K562 (cell line): ENCODE data around the gene WDR46. TPM values are rescaled to one million over a fixed set of nuclear protein-coding genes. Genes with fewer than 3 reads are reported as not detected.
A peak's percentile ranks its signal among the peaks of the same experiment; 100 is the strongest.

ENCODE experiments used
- DIDO1 ChIP-seq: fragments of 450-650 bp; IDR thresholded peaks from 2 replicates; pipeline ENCODE4 v1.6.1; 2016; ENCODE audit warnings: low read depth, missing biosample characterization, missing genetic modification characterization
- FOXJ2 ChIP-seq: fragments of 200-800 bp; sonication (Bioruptor generic); IDR thresholded peaks from 2 replicates; pipeline ENCODE4 v1.6.1; 2016; ENCODE audit warnings: missing genetic modification characterization, missing compliant biosample characterization
- HDAC8 ChIP-seq: fragments of 450-650 bp; IDR thresholded peaks from 2 replicates; pipeline ENCODE4 v1.6.1; 2016; ENCODE audit warnings: mild to moderate bottlenecking, missing genetic modification characterization, moderate library complexity, missing compliant biosample characterization
- KDM1A ChIP-seq, 2 experiments: fragments of 450-650 bp; IDR thresholded peaks; 2 replicates each; pipeline ENCODE4 v1.6.1; 2016; ENCODE audit warnings: mild to moderate bottlenecking in 2 of 2
- LEF1 ChIP-seq: fragments of 450-650 bp; IDR thresholded peaks from 2 replicates; pipeline ENCODE4 v1.6.1; 2016; ENCODE audit warnings: mild to moderate bottlenecking
- RFX5 ChIP-seq: IDR thresholded peaks from 2 replicates; pipeline ENCODE4 v1.6.1; 2011; ENCODE audit warnings: low read depth, mild to moderate bottlenecking, improper control_type of control experiment, low read length
- SMAD4 ChIP-seq: fragments of 250-450 bp; sonication (Bioruptor Pico); conservative IDR thresholded peaks from 2 replicates; pipeline ENCODE4 v1.8.0; 2021; ENCODE audit warnings: inconsistent platforms, mild to moderate bottlenecking, moderate library complexity
- STAT5A ChIP-seq: IDR thresholded peaks from 2 replicates; pipeline ENCODE4 v1.6.1; 2012; ENCODE audit warnings: low read length, inconsistent platforms, borderline replicate concordance
- TAF1 ChIP-seq: IDR thresholded peaks from 2 replicates; pipeline ENCODE4 v1.6.1; 2011; ENCODE audit warnings: mild to moderate bottlenecking, low read length, moderate library complexity; ENCODE audit not compliant: insufficient read depth, control insufficient read depth, severe bottlenecking; ENCODE audit errors: extremely low read depth
- ZBTB8A ChIP-seq: fragments of 450-650 bp; IDR thresholded peaks from 2 replicates; pipeline ENCODE4 v1.6.1; 2018; ENCODE audit warnings: mild to moderate bottlenecking, moderate library complexity; ENCODE audit not compliant: partially characterized antibody
- ZNF699 ChIP-seq: fragments of 250-450 bp; sonication (Bioruptor Pico); IDR thresholded peaks from 2 replicates; pipeline ENCODE4 v1.8.0; 2021; ENCODE audit warnings: mild to moderate bottlenecking, moderate library complexity; ENCODE audit not compliant: insufficient replicate concordance
- polyA plus RNA-seq, 8 experiments: library from polyadenylated mRNA; depleted of rRNA in 4 of 8; stranded (reverse) in 5 of 8; unstranded in 3 of 8; fragments of >200 nt; fragmentation: Nextera tagmentation in 2 of 8; fragmentation: Illumina TruSeq in 1 of 8; extraction: Ambion mirVana in 2 of 8; extraction: Trizol in 1 of 8; gene quantifications; 2 replicates each; pipeline versions ENCODE4 v1.2.1 to v1.2.3, GENCODE V29; 2011 to 2014; ENCODE audit warnings: inconsistent platforms in 1 of 8, missing spikeins in 1 of 8
- total RNA-seq, 7 experiments: library from RNA; depleted of rRNA in 6 of 7; stranded (reverse); fragments of >200 nt in 6 of 7; fragmentation: Illumina TruSeq in 2 of 7; extraction: Trizol in 2 of 7; gene quantifications; 2 replicates each; pipeline versions ENCODE4 v1.2.1 to v1.2.3, GENCODE V29; 2011 to 2021; ENCODE audit warnings: low replicate concordance in 1 of 7
- TF ChIP-seq, protein P1 (sequence below), 3 experiments: fragments of 200-800 bp in 1 of 3; fragments of 250-450 bp in 1 of 3; fragments of 450-650 bp in 1 of 3; sonication (Bioruptor Pico) in 1 of 3; sonication (Bioruptor generic) in 1 of 3; formaldehyde crosslinking in 1 of 3; IDR thresholded peaks; 2 replicates each; pipeline versions ENCODE4 v1.6.1 to v1.8.0; 2016 to 2022; ENCODE audit warnings: mild to moderate bottlenecking in 2 of 3, missing genetic modification characterization in 2 of 3, missing compliant biosample characterization in 1 of 3, moderate library complexity in 1 of 3
- TF ChIP-seq, protein P2 (sequence below): fragments of 450-650 bp; IDR thresholded peaks from 2 replicates; pipeline ENCODE4 v1.6.1; 2016; ENCODE audit warnings: borderline replicate concordance
- TF ChIP-seq, protein P3 (sequence below): sonication (generic); formaldehyde crosslinking; IDR thresholded peaks from 2 replicates; pipeline ENCODE4 v1.8.0; 2022; ENCODE audit warnings: mild to moderate bottlenecking, missing genetic modification reagents, borderline replicate concordance
- TF ChIP-seq, protein P4 (sequence below): sonication (generic); formaldehyde crosslinking; IDR thresholded peaks from 2 replicates; pipeline ENCODE4 v1.5.0; 2020; ENCODE audit warnings: missing genetic modification reagents
- TF ChIP-seq, protein P5 (sequence below): fragments of 250-450 bp; sonication (Bioruptor Pico); IDR thresholded peaks from 2 replicates; pipeline ENCODE4 v1.4.0; 2020; ENCODE audit warnings: borderline replicate concordance

Gene WDR46
- total and polyA plus RNA-seq, 9 of the 15 experiments (the other 6 are each of a cell fraction or from before 2014, with no cell fraction given), result 8.9 to 146 (median 93.1) TPM

DNA sequence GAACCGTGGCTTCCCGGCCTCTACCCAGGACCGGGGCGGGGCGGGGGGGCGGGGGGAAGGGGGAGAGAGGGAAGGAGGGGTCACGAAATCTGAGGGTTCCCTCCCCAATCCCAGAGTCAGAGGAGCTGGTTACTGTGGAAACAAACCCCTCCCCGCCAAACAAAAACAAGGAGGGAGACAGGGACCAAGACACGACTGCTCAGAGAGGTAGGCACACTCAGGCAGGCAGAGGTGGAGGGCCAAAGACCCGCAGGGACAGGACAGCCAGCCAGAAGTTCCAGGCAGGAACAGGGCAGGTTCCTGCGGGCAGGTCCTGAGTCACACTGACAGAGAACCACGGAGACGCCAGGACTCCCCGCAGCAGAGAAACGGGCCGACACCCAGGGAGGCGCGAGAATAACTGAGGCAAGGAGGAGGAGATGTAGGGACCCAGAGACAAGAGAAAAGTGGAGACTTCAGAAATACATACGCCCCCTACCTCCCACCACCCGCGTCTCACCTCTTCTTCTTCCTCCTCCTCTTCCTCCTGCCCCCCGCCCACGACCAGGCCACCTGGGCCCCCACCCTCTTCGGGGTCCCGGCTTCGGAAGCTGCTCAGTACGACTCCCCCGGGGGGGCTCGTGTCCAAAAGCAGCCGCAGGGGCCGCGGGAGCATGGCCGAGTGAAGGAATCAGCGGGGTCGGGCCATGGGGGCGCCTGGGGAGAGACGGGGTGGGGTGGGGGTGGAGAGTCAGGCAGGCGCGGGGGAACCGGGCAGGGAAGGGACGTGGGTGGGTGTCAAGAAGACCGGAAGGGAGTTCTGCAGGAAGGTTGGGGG, 9.1 kb upstream of the WDR46 start (continued):
- TF ChIP-seq, protein P1, sequence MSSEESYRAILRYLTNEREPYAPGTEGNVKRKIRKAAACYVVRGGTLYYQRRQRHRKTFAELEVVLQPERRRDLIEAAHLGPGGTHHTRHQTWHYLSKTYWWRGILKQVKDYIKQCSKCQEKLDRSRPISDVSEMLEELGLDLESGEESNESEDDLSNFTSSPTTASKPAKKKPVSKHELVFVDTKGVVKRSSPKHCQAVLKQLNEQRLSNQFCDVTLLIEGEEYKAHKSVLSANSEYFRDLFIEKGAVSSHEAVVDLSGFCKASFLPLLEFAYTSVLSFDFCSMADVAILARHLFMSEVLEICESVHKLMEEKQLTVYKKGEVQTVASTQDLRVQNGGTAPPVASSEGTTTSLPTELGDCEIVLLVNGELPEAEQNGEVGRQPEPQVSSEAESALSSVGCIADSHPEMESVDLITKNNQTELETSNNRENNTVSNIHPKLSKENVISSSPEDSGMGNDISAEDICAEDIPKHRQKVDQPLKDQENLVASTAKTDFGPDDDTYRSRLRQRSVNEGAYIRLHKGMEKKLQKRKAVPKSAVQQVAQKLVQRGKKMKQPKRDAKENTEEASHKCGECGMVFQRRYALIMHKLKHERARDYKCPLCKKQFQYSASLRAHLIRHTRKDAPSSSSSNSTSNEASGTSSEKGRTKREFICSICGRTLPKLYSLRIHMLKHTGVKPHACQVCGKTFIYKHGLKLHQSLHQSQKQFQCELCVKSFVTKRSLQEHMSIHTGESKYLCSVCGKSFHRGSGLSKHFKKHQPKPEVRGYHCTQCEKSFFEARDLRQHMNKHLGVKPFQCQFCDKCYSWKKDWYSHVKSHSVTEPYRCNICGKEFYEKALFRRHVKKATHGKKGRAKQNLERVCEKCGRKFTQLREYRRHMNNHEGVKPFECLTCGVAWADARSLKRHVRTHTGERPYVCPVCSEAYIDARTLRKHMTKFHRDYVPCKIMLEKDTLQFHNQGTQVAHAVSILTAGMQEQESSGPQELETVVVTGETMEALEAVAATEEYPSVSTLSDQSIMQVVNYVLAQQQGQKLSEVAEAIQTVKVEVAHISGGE (CRISPR knock-in tag; IDR thresholded peaks at IDR 0.05), result no peak
- TF ChIP-seq, protein P2, sequence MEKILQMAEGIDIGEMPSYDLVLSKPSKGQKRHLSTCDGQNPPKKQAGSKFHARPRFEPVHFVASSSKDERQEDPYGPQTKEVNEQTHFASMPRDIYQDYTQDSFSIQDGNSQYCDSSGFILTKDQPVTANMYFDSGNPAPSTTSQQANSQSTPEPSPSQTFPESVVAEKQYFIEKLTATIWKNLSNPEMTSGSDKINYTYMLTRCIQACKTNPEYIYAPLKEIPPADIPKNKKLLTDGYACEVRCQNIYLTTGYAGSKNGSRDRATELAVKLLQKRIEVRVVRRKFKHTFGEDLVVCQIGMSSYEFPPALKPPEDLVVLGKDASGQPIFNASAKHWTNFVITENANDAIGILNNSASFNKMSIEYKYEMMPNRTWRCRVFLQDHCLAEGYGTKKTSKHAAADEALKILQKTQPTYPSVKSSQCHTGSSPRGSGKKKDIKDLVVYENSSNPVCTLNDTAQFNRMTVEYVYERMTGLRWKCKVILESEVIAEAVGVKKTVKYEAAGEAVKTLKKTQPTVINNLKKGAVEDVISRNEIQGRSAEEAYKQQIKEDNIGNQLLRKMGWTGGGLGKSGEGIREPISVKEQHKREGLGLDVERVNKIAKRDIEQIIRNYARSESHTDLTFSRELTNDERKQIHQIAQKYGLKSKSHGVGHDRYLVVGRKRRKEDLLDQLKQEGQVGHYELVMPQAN, result peak; percentile 92
- peak; percentile 33 for TF ChIP-seq SMAD4 (CRISPR knock-in tag)
- no peak for TF ChIP-seq DIDO1 (tag)
- TF ChIP-seq ZBTB8A, result no peak
- TF ChIP-seq STAT5A, result no peak
- TF ChIP-seq, protein P3, sequence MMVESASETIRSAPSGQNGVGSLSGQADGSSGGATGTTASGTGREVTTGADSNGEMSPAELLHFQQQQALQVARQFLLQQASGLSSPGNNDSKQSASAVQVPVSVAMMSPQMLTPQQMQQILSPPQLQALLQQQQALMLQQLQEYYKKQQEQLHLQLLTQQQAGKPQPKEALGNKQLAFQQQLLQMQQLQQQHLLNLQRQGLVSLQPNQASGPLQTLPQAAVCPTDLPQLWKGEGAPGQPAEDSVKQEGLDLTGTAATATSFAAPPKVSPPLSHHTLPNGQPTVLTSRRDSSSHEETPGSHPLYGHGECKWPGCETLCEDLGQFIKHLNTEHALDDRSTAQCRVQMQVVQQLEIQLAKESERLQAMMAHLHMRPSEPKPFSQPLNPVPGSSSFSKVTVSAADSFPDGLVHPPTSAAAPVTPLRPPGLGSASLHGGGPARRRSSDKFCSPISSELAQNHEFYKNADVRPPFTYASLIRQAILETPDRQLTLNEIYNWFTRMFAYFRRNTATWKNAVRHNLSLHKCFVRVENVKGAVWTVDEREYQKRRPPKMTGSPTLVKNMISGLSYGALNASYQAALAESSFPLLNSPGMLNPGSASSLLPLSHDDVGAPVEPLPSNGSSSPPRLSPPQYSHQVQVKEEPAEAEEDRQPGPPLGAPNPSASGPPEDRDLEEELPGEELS (CRISPR knock-in tag), result no peak
- TF ChIP-seq, protein P4, sequence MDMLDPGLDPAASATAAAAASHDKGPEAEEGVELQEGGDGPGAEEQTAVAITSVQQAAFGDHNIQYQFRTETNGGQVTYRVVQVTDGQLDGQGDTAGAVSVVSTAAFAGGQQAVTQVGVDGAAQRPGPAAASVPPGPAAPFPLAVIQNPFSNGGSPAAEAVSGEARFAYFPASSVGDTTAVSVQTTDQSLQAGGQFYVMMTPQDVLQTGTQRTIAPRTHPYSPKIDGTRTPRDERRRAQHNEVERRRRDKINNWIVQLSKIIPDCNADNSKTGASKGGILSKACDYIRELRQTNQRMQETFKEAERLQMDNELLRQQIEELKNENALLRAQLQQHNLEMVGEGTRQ (CRISPR knock-in tag), result no peak
- peak; percentile 45 for TF ChIP-seq TAF1
- TF ChIP-seq RFX5, result no peak
- no peak for TF ChIP-seq KDM1A (IDR thresholded peaks at IDR 0.05)
- TF ChIP-seq, protein P5, sequence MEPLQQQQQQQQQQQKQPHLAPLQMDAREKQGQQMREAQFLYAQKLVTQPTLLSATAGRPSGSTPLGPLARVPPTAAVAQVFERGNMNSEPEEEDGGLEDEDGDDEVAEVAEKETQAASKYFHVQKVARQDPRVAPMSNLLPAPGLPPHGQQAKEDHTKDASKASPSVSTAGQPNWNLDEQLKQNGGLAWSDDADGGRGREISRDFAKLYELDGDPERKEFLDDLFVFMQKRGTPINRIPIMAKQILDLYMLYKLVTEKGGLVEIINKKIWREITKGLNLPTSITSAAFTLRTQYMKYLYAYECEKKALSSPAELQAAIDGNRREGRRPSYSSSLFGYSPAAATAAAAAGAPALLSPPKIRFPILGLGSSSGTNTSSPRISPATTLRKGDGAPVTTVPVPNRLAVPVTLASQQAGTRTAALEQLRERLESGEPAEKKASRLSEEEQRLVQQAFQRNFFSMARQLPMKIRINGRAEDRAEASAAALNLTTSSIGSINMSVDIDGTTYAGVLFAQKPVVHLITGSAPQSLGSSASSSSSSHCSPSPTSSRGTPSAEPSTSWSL (CRISPR knock-in tag), result no peak
- peak; percentile 57; the same call in 1 of the 2 replicates for TF ChIP-seq LEF1
- TF ChIP-seq HDAC8 (tag), result no peak
- no peak for TF ChIP-seq ZNF699 (CRISPR knock-in tag)
- TF ChIP-seq FOXJ2, result peak; percentile 98
